ENCODE data around the gene BICDL2. TPM values are rescaled to one million over a fixed set of nuclear protein-coding genes. Genes with fewer than 3 reads are reported as not detected.
A peak's percentile ranks its signal among the peaks of the same experiment; 100 is the strongest.

Gene BICDL2
- total and polyA plus RNA-seq, 9 of the 15 experiments (the other 6 are each of a cell fraction or from before 2014, with no cell fraction given), result 0.09 to 0.28 (median 0.09) TPM; not detected in 6

DNA sequence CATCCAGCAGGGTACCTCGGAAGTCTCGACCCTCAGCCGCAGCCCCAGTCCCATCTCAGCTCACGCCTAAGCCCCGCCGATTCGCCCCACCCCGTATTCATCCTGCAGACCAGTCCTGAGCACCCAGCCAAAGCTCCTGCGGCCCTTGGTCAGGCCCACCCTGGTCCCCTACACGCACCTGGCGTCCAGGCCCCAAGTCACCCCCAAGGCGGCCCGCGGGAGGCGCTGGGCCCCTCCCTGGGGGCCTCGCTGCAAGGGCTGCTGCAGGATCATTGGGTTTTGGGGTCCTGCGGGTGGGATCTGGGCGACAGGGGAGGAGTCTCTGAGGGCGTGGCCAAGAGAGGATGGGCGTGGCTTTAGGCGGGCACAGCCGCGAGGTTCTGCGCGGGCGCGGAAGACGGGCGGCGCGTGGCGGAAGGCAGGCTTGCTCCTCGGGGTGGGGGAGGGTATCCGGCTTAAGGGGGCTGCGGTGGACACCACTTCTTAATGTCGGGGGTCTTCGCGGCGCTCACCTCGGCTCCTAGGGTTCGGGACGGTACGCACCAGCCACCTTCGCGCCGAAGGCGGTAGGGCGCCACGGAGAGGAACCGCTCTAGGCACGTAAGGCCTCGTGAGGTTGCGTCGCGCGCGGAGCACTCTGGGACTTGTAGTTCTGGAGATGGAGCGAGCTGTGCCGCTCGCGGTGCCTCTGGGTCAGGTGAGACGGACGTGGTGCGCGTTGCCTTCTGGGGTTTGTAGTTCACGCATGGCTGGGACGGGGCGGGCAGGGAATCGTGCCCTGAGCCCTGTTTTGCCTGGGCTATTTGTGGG is 12.9 kb downstream of the BICDL2 start, which contains the start of the genes HCFC1R1 and THOC6 (continued):
- TF ChIP-seq ZNF583 (CRISPR knock-in tag; IDR thresholded peaks at IDR 0.05) (0 out of 2 replicates have a peak, but pooled peaks have one; percentile 59), FOXM1 (IDR thresholded peaks at IDR 0.05; ENCODE audit: low read depth) (no peak), FOXM1 (CRISPR knock-in tag; IDR thresholded peaks at IDR 0.05; ENCODE audit: low read depth) (peak; percentile 72; the same call in 1 of the 2 replicates)

DNA sequence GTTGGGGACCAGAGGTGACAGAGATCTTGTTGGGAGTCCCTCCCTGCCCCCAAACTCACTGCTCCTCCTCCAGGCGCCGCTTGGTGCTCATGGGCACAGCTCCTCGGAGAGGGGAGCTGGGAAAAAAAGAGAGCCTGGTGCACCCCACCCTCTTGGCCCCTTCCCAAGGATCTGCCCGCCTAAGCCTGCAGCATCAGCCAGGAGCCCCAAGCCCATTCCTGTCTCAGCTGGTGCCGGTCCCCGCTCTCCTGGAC is 13.4 kb downstream of the BICDL2 start:
- Histone ChIP-seq H3K4me1 (replicated peaks in 1 of 2; ENCODE audit: control insufficient read depth in 2 of 2, insufficient read depth in 2 of 2, low read length in 2 of 2) (peaks cover 26 to 87% of the 10 kb centered on the region in 2 experiments), H3K9me1 (ENCODE audit: control insufficient read depth, insufficient read depth, low read length) (peaks cover 2% of the 10 kb centered on the region), H3K4me2 (ENCODE audit: insufficient read depth, low read length) (peak overlapping the region; percentile 83), H3K79me2 (ENCODE audit: control insufficient read depth, insufficient read depth, low read length) (peaks cover 42% of the 10 kb centered on the region), H3K27ac (ENCODE audit: extremely low read depth, low read depth, low read length) (peak overlapping the region; percentile 90), H3K9me3 (replicated peaks; ENCODE audit: control insufficient read depth, insufficient read depth, low read depth, low read length) (no peaks in the 10 kb centered on the region), H4K20me1 (replicated peaks; ENCODE audit: control insufficient read depth, insufficient read depth, low read length) (peaks cover 28% of the 10 kb centered on the region), H3K36me3 (ENCODE audit: control insufficient read depth, insufficient read depth, low read length) (peaks cover 39% of the 10 kb centered on the region; the same call in 2 of the 3 replicates), H3K9ac (ENCODE audit: insufficient read depth in 1 of 2, low read depth in 2 of 2, low read length in 2 of 2) (peak overlapping the region; percentile 88 to 95; a peak in 3 of 4 replicates), H3K4me3 (peak overlapping the region; percentile 82), H3K27me3 (ENCODE audit: control insufficient read depth in 2 of 2, insufficient read depth in 2 of 2, low read length in 2 of 2) (no peaks in the 10 kb centered on the region), H2AFZ (ENCODE audit: low read depth, low read length) (no peak overlapping the region)
- CTCF ChIA-PET (ENCODE audit: low intra/inter-chr PET ratio), result no interaction called here
- in situ Hi-C loops (cut with MboI) (no loop called here), intact Hi-C loops (cut with micrococcal nuclease) (loop anchor here (10.0 kb wide), 1 partner anchor 59 kb away; the partner anchor contains the start of genes KREMEN2 and PAQR4)
- ATAC-seq (peak; percentile 0; the same call in 2 of the 3 replicates), DNase-seq (ENCODE audit: extremely low read depth in 1 of 4, low spot score in 3 of 4) (peak in 2 of 4 experiments; percentile 14 to 68), FAIRE-seq (no peak)
- WGBS (ENCODE audit: insufficient coverage, low coverage, missing lambda C conversion rate), result 9% methylated on average over 6 of the region's 6 CpGs
- BruUV-seq (replicated peaks), result no TSS peak
- POLR2A ChIA-PET, result interaction anchor here (0.5 to 2.7 kb wide), 12 partner anchors 8 to 215 kb away, joined by 3 to 15 read pairs (median 4); no protein-coding TSS in a partner anchor
- TF ChIP-seq ZNF282 (CRISPR knock-in tag; IDR thresholded peaks at IDR 0.05), result no peak
- TF ChIP-seq ETV6 (IDR thresholded peaks at IDR 0.05; ENCODE audit: borderline replicate concordance in 1 of 2, low read depth in 2 of 2, low read length in 1 of 2), result peak in 1 of 2 experiments; percentile 17; a peak in 1 of 4 replicates
- TF ChIP-seq ETV6 (CRISPR knock-in tag; IDR thresholded peaks at IDR 0.05; ENCODE audit: borderline replicate concordance), result no peak
- TF ChIP-seq U2AF1 (optimal IDR thresholded peaks at IDR 0.05; ENCODE audit: low read depth, low read length), result no peak
- no peak for TF ChIP-seq LARP7 (IDR thresholded peaks at IDR 0.05)
- no peak for TF ChIP-seq TSC22D4 (tag; IDR thresholded peaks at IDR 0.05)
- TF ChIP-seq YY1 (IDR thresholded peaks at IDR 0.05; ENCODE audit: borderline replicate concordance in 1 of 3, control insufficient read depth in 1 of 3, extremely low read depth in 1 of 3, insufficient read depth in 3 of 3, insufficient read length in 1 of 3, insufficient replicate concordance in 2 of 3, low read depth in 1 of 3, low read length in 2 of 3), result no peak
- TF ChIP-seq, protein P1, sequence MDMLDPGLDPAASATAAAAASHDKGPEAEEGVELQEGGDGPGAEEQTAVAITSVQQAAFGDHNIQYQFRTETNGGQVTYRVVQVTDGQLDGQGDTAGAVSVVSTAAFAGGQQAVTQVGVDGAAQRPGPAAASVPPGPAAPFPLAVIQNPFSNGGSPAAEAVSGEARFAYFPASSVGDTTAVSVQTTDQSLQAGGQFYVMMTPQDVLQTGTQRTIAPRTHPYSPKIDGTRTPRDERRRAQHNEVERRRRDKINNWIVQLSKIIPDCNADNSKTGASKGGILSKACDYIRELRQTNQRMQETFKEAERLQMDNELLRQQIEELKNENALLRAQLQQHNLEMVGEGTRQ (CRISPR knock-in tag; IDR thresholded peaks at IDR 0.05), result no peak
- TF ChIP-seq, protein P2, sequence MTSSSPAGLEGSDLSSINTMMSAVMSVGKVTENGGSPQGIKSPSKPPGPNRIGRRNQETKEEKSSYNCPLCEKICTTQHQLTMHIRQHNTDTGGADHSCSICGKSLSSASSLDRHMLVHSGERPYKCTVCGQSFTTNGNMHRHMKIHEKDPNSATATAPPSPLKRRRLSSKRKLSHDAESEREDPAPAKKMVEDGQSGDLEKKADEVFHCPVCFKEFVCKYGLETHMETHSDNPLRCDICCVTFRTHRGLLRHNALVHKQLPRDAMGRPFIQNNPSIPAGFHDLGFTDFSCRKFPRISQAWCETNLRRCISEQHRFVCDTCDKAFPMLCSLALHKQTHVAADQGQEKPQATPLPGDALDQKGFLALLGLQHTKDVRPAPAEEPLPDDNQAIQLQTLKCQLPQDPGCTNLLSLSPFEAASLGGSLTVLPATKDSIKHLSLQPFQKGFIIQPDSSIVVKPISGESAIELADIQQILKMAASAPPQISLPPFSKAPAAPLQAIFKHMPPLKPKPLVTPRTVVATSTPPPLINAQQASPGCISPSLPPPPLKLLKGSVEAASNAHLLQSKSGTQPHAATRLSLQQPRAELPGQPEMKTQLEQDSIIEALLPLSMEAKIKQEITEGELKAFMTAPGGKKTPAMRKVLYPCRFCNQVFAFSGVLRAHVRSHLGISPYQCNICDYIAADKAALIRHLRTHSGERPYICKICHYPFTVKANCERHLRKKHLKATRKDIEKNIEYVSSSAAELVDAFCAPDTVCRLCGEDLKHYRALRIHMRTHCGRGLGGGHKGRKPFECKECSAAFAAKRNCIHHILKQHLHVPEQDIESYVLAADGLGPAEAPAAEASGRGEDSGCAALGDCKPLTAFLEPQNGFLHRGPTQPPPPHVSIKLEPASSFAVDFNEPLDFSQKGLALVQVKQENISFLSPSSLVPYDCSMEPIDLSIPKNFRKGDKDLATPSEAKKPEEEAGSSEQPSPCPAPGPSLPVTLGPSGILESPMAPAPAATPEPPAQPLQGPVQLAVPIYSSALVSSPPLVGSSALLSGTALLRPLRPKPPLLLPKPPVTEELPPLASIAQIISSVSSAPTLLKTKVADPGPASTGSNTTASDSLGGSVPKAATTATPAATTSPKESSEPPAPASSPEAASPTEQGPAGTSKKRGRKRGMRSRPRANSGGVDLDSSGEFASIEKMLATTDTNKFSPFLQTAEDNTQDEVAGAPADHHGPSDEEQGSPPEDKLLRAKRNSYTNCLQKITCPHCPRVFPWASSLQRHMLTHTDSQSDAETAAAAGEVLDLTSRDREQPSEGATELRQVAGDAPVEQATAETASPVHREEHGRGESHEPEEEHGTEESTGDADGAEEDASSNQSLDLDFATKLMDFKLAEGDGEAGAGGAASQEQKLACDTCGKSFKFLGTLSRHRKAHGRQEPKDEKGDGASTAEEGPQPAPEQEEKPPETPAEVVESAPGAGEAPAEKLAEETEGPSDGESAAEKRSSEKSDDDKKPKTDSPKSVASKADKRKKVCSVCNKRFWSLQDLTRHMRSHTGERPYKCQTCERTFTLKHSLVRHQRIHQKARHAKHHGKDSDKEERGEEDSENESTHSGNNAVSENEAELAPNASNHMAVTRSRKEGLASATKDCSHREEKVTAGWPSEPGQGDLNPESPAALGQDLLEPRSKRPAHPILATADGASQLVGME (CRISPR knock-in tag; IDR thresholded peaks at IDR 0.05), result 0 out of 2 replicates have a peak, but pooled peaks have one; percentile 3
- no peak for TF ChIP-seq ESRRB (CRISPR knock-in tag; IDR thresholded peaks at IDR 0.05; ENCODE audit: borderline replicate concordance)

Data from K562 (cell line).